GM20431 (cell line): ENCODE results near the gene IFNAR2.
"Not testable (repeated sequence)": the region's sequence is repeated elsewhere in the genome, so short reads cannot be mapped to it uniquely, and the experiment has no call there.

Source experiments
- in situ Hi-C: fragments of 300-500 bp; cut with MseI, MboI; formaldehyde crosslinking; loops from one replicate; pipeline ENCODE4 v1.15.0; 2020; ENCODE audit warnings: low sequenced_read_pairs; ENCODE audit not compliant: unreplicated experiment

IFNAR2 gene

DNA sequence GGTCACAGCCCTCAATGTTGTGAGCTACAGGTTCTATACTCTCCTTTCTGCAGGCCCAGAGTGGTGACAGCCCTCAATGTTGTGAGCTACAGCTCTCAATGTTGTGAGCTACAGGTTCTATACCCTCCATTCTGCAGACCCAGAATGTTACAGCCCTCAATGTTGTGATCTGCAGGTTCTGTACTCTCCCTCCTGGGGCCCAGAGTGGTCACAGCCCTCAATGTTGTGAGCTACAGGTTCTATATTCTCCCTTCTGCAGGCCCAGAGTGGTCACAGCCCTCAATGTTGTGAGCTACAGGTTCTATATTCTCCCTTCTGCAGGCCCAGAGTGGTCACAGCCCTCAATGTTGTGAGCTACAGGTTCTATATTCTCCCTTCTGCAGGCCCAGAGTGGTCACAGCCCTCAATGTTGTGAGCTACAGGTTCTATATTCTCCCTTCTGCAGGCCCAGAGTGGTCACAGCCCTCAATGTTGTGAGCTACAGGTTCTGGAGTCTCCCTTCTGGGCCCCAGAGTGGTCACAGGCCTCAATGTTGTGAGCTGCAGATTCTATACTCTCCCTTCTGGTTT, 9.9 kb downstream of the IFNAR2 start:
- in situ Hi-C loops = not testable (repeated sequence)

DNA sequence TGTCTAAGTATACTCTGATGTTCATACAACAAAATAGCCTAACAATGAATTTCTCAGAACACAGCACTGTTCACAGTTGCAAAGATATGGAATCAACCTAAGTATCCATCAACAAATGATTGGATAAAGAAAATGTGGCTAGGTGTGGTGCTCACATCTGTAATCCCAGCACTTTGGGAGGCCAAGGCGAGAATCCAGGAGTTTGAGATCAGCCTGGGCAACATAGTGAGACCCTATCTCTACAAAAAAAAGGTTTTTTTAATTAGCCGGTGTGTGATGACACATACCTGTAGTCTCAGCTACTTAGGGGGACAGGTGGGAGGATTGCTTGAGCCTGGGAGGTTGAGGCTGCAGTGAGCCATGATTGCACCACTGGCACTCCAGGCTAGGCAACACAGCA, 10.7 kb downstream of the IFNAR2 start:
- in situ Hi-C loops = no loop called here

DNA sequence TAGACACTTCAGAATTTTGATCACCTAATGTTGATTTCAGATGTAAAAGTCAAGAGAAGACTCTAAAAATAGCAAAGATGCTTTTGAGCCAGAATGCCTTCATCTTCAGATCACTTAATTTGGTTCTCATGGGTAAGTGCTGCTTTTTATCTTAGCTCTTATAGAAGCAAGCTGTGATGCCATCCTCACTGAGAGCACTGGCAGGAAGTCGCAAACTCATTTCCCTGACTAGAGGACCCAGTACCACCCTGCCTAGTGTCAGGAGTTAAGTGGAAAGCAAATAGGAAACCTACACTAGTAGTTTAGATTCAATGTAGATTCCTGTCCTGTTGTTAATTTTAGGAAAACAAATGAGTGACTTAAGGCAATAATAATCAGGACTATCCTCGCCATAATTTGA, 12.1 kb downstream of the IFNAR2 start:
- in situ Hi-C loops = no loop called here

DNA sequence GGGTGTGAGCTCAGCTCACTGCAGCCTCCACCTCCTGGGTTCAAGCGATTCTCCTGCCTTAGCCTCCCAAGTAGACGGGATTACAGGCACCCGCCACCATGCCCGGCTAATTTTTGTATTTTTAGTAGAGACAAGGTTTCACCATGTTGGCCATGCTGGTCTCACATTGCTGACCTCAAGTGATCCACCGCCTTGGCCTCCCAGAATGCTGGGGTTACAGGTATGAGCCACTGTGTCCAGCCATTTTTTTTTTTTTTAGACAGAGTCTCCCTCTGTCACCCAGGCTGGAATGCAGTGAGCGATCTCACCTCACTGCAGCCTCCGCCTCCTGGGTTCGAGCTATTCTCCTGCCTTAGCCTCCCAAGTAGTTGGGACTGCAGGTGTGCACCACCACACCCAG, 13.1 kb downstream of the IFNAR2 start:
- in situ Hi-C loops = not testable (repeated sequence)

DNA sequence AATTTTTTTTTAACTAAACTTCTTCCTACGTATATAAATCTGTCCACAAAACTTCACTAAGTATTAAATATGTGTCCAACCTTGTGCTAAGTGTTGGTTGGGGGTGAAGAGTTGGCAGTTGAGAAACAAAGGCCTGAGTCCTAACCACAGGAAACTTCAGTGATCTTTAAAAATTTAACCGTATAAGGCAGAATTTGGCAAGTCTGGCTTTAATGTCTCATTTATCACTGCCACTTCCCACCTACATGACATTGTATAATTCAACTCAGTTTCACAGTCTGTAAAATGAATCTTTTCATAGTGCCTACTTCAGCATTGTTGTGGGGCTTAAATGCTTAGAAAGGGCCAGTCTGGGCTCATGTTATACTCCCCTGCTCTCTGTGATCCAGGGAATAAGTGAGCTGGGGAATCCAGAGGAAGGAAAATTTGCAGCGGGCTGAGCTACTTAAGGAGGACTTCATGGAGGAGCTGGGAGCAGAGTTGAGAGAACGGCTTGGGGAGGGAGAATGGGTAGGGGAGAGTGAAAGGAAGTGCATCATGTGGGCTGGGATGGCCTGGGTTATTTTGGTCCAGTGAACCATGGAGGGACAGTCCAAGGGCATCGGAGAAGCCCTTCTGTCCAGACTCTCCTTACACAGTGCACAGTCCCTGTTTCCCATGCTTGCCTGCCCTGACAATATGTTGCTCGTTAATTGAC, 14.5 kb downstream of the IFNAR2 start:
- in situ Hi-C loops = no loop called here

DNA sequence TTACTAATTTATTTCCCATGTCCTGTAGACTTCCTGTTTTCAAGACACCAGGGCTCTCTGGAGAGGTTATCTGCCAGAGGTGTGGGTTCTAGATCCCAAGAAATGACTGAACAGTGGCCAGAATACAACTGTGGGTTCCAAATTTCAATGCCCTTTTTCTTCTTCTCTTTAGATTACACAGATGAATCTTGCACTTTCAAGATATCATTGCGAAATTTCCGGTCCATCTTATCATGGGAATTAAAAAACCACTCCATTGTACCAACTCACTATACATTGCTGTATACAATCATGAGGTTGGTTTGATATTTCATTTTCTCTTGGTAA, 15.0 kb downstream of the IFNAR2 start:
- in situ Hi-C loops = no loop called here

DNA sequence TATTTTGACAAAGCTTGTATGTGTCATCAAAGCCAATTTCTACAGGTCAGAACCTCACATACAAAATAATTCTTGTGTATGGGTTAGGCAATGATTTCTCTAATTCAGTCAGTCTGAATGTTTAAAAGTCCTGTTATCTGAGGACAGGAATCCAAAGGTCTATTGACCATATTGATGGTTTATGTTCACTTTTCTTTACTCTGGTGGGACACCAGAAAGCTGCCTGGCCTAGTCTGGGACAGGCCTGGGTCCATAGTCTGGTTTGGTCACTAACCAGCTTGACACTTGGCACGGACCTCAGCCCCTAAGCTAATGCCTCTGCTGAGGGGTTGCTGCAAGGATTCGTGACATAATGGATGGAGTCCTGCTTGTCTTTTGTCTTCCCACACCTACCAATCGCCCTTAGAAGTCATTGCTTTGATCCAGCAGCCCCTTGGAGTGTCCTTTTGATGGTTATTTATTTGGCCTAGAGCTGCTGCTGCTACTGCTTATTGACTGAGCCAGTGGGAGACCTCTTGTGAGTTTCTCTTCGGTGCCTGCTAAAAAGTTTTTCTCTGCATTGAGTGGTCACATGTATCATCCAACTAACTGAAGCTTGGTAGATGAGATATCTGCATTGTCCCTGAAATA, 15.7 kb downstream of the IFNAR2 start:
- in situ Hi-C loops = no loop called here

DNA sequence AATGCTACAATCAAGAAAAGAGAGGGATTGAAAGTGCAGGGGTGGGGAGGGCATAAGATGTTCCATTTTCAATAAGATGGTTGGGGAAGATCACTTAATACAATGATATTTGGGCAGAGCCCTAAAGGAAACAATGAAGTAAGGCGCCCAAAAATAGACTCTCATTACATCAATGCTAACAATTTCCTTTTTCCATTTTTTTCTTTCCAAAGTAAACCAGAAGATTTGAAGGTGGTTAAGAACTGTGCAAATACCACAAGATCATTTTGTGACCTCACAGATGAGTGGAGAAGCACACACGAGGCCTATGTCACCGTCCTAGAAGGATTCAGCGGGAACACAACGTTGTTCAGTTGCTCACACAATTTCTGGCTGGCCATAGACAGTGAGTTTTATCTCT, 16.8 kb downstream of the IFNAR2 start:
- in situ Hi-C loops = no loop called here

DNA sequence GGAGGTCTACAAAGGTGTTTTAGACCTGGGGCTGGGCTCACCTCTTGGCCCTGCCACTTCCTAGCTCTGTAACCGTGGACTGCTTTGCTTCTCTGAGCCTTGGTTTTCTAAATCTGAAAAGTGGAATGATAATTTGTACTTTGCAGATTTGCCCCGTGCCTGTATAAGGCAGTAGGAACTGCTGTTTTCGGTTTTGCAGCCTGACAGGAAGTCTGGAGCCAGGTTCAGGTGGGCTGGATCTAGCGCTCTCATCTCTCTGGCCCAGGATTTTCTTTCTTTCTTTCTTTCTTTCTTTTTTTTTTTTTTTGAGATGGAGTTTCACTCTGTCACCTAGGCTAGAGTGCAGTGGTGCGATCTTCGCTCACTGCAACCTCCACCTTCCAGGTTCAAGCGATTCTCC, 17.2 kb downstream of the IFNAR2 start:
- in situ Hi-C loops = no loop called here

DNA sequence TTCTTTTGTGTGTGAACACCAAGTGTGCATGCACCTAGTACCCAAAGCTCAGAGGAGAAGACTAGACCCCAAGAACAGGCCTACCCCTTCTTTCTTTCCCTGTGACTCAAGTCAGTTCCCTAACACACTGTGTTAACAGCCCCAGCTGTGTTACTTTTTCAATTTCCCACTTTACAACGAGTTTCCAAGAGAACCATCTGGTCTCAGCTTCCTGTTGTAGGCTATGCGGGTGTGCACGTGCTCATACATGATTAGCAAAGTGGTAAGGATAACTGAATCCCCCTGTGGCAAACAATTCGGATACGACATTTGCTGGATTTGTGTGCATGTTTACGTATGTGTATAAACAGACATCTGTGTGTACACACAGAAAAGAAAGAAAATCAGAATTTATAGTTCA, 17.9 kb downstream of the IFNAR2 start:
- in situ Hi-C loops = no loop called here

DNA sequence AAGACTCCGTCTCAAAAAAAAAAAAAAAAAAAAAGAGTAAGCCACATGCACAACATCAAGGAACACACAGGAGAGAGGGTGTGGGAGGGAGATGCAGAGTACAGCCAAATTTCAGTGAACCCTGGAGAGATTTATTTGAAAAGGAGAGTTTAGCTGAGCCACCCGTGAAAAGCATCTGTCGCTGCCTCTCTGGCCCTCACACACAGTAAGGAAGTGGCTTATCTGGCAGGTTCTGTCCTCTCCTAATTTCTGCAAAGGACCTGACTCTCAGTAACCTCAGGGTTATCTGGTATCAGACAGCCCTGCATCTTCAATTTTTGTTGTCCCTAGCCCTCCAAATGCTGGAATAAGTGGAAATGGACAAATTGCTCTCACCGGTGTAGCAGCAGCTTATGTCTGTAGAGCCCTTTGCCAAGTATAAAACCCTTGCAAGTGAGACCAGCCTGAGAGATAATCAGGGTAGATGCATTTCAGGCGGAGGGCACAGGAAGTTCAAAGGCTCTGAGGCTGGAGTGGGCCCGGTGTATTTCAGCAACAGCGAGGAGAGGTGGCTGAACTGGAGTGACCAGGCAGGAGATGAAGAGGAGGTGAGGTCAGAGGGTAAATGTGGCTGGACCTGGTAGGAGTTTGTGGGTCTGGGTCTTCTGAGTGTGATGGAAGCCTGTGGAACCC, 19.7 kb downstream of the IFNAR2 start:
- in situ Hi-C loops = no loop called here

DNA sequence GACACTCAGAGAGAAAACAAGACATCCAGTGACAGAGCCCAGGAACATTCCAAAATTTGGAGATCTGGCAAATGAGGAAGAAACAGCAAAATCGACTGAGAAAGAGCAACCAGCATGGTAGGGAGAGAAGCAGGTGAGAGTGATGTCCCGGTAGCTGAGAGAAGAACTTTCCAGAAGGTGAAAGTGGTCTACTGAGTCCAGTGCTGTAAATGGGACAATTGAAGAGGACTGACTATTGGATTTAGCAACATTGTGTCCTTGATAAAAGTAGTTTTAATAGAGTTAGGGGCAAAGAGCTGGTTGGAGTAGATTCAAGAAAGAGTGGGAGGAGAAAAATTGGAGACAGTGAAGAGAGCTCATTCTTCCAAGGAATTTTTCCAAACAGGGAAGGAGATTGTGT, 21.4 kb downstream of the IFNAR2 start:
- in situ Hi-C loops = no loop called here

DNA sequence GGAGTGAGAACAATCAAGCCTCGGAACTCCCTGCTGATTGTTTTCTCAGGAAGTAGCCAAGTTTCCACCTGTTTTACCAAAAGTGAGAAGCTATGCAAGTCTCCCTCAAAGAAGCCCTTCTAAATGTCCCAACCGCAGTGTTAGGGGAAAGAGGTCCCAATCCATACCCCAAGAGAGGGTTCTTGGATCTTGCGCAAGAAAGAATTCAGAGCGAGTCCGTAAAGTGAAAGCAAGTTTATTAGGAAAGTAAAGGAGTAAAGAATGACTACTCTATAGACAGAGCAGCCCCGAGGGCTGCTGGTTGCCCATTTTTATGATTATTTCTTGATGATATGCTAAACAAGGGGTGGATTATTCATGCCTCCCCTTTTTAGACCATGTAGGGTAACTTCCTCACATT, 23.6 kb downstream of the IFNAR2 start:
- in situ Hi-C loops = not testable (repeated sequence)

DNA sequence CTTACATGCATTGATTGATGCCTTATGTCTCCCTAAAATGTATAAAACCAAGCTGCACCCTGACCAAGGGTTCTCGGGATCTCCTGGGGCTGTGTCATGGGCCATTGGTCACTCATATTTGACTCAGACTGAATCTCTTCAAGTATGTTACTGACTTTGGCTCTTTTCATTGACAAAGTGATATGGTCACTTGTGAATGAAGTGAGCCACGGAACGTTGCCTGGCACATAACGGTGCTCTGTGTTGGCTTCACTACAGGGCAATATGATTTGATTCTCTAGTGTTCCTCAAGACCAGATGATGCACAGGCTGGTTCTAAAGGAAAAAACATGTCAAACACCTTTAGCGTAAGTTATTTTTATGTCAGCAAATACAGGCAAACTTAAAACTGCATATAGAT, 25.0 kb downstream of the IFNAR2 start:
- in situ Hi-C loops = no loop called here

DNA sequence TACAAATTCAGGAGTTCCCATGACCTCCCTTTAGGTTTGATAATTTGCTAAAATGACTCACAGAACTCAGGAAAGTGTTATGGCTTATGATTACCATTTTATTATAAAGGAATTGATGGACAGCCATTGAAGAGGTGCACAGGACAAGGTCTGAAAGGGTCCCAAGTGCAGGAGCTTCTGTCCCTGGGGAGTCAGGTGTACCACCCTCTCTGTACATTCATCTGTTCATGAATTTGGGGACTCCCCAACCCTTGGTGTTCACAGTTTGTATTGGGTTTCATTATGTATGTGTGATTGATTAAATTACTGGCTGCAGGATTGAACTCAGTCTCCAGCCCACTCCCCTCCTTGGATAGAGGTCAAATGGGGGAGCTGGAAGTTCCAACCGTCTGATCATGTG, 25.7 kb downstream of the IFNAR2 start:
- in situ Hi-C loops = no loop called here

DNA sequence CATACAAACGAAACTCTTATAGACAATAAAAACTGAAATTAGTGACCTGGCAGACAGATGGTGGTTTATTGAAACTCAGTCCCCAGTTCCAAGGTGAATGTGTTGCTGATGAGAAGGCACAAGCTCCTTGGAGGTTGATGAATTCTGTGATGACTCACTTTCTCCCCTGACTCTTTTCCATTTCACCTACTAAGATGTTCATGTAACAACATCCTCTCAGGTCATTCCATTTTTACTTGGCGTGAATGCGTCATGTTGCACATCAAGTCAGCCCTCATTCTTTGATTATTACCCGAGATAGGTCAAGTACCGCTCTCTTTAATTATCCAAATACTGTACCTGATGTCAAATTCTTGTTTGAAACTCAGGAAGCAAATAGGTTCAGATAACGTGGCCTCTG, 26.3 kb downstream of the IFNAR2 start:
- in situ Hi-C loops = no loop called here

DNA sequence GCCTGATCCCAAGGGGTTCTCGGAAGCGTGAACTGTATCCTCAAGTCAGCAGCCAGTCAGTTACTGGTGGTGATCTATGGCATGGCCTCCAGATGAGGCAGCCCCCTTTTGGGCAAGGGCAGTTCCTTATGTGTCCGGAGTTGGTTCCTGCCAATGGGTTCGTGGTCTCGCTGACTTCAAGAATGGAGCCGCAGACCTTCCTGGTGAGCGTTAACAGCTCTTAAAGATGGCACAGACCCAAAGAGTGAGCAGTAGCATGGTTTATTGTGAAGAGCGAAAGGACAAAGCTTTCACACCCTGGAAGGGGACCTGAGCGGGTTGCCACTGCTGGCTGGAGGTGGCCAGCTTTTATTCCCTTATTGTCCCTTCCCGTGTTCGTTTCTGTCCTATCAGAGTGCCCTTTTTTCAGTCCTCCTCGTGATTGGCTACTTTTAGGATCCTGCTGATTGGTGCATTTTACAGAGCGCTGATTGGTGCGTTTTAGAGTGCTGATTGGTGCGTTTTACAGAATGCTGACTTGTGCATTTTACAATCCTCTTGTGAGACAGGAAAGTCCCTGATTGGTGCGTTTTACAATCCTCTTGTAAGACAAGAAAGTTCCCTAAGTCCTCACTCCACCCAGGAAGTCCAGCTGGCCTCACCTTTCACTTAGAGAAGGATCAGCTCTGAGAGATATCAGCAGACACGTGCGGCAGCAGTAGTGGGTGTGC, 27.5 kb downstream of the IFNAR2 start:
- in situ Hi-C loops = no loop called here

DNA sequence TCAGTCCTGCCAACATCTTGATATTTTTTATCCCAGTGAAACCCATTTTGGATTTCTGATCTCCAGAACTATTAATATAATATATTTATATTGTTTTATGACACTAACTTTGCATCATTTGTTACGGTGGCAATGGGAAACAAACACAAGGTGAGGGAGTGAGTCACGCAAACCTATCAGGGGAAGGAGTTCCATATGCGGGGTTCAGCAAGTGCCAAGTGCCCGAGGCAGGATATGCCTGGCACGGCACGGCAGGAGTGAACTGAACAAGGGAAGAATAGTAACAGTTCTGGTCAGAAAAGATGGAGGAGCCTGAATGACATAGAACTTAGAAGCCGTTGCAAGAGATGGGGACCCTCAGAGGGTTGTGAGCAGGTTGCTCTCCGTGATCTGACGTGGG, 28.7 kb downstream of the IFNAR2 start:
- in situ Hi-C loops = no loop called here

DNA sequence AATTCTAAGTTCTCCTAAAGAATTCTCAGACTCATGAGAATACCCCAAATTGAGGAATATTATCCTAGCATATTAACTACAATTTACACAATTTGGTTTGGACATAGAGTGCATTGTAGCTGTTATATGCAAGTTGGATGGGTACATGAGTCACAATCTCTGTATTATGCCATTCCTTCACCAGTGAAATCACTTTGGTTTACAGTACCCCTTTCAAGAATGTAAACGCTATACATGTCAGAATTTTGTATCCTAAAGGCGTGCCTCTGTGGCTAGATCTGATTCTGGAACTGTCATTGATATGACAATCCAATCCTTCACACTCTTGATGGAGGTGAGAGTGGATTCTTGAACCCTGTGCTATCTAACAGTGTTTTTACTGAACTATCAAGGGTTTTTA, 29.7 kb downstream of the IFNAR2 start:
- in situ Hi-C loops = no loop called here

DNA sequence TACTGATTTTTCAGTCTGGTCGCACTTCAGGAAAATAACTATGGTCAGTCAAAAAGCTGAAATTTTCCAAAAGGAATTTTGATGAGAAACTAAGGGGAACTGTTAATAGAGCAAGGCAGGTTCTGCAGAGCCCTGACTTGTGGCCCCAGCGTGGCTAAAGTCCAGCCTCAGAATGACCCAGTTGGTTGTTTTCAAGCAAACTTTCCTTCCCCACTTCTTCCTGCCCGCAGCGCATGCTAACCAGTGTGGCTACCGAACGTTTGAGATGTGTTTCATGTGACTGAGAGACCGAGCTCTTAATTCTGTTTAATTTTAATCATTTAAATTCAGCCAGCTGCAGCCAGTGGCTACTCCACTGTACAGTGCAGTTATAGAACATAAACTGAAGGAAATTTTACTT, 30.3 kb downstream of the IFNAR2 start:
- in situ Hi-C loops = no loop called here

DNA sequence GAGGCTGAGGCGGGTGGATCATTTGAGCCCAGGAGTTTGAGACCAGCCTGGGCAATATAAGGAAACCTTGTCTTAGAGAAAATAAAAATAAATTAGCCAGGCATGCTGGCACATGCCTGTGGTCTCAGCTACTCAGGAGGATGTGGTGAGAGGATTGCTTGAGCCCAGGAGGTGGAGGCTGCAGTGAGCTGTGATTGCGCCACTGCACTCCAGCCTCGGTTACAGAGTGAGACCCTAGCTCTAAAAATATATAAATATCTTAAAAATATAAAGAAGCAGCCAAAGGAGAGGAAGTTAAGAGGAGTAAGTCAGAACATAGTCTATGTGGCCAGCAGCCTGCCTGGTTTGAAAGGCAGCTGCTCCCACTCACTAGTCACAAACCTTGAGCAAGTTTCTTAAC, 31.9 kb downstream of the IFNAR2 start:
- in situ Hi-C loops = no loop called here
